ENCODE measurements around the gene CAMKK1.

DNA sequence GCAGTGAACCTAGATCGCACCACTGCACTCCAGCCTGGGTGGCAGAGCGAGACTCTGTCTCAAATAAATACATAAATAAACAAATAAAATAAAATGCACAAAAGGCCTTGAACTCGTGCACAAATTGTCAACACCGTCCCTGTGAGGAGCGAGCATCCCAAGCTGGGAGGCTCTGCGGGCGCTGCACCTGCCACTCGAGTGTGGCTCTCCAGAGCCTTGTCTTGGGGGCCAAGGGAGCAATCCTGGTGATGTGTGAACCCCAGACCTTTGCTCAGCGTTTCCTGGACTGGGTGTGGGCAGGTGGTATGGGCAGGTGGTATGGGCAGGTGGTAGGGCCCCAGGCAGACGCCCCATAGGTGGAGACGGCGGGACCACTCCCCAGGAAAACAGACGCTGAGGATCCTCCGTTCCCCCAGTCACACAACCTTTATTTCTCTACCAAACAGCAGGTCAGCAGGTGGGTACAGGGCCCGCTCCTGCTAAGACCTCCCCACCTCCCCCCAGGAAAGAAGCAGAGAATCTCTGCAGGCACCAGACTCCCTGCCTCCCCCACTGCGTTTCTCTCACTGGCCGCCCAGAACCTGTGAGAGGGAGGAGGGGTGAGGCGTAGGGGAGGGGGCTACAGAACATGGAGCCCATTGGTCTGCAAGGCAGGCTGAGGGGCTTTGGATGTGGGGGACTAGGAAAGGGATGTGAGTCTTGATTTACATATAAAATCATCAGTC lies 30.8 kb upstream of the CAMKK1 start:
- TF ChIP-seq, protein P1, sequence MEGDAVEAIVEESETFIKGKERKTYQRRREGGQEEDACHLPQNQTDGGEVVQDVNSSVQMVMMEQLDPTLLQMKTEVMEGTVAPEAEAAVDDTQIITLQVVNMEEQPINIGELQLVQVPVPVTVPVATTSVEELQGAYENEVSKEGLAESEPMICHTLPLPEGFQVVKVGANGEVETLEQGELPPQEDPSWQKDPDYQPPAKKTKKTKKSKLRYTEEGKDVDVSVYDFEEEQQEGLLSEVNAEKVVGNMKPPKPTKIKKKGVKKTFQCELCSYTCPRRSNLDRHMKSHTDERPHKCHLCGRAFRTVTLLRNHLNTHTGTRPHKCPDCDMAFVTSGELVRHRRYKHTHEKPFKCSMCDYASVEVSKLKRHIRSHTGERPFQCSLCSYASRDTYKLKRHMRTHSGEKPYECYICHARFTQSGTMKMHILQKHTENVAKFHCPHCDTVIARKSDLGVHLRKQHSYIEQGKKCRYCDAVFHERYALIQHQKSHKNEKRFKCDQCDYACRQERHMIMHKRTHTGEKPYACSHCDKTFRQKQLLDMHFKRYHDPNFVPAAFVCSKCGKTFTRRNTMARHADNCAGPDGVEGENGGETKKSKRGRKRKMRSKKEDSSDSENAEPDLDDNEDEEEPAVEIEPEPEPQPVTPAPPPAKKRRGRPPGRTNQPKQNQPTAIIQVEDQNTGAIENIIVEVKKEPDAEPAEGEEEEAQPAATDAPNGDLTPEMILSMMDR (IDR thresholded peaks at IDR 0.05), result no peak
- no peak for TF ChIP-seq POLR2A (IDR thresholded peaks at IDR 0.05)
